ENCODE data around the gene ANKRD63. TPM values are rescaled to one million over a fixed set of nuclear protein-coding genes. Genes with fewer than 3 reads are reported as not detected.

Gene ANKRD63
- total RNA-seq, 1 experiment from 2014 or later, result 13.6 TPM

GRCh38 chr15:40250304-40250656 lies 32.6 kb downstream of the ANKRD63 start:
- Histone ChIP-seq H3K9me3 (replicated peaks) (no peaks in the 10 kb centered on the region), H3K36me3 (no peaks in the 10 kb centered on the region; the same call in 1 of the 2 replicates), H3K27ac (no peak overlapping the region), H3K4me1 (replicated peaks) (peaks cover 19% of the 10 kb centered on the region), H3K4me3 (no peak overlapping the region), H3K27me3 (replicated peaks) (no peaks in the 10 kb centered on the region)
- no peak for DNase-seq (ENCODE audit: low read depth in 1 of 2, low spot score in 2 of 2)

- peak in 1 of 2 experiments; percentile 30 for DNase-seq (ENCODE audit: low read depth in 1 of 2, low spot score in 2 of 2)
These were observed 33.2 kb downstream of the ANKRD63 start for GRCh38 chr15:40249477-40250303.

GRCh38 chr15:40248006-40248783 lies 34.7 kb downstream of the ANKRD63 start:
- Histone ChIP-seq H3K27ac (no peak overlapping the region), H3K9me3 (replicated peaks) (no peaks in the 10 kb centered on the region), H3K4me1 (replicated peaks) (peaks cover 15% of the 10 kb centered on the region), H3K4me3 (no peak overlapping the region), H3K36me3 (no peaks in the 10 kb centered on the region; the same call in 1 of the 2 replicates), H3K27me3 (replicated peaks) (no peaks in the 10 kb centered on the region)
- DNase-seq (ENCODE audit: low read depth in 1 of 2, low spot score in 2 of 2), result no peak

More at GRCh38 chr15:40249477-40250303, 33.2 kb downstream of the ANKRD63 start:
- H3K4me3 ChIP-seq, result no peak overlapping the region
- H3K9me3 ChIP-seq (replicated peaks), result no peaks in the 10 kb centered on the region
- no peaks in the 10 kb centered on the region; the same call in 1 of the 2 replicates for H3K36me3 ChIP-seq
- H3K4me1 ChIP-seq (replicated peaks), result peaks cover 15% of the 10 kb centered on the region
- no peak overlapping the region for H3K27ac ChIP-seq
- H3K27me3 ChIP-seq (replicated peaks), result no peaks in the 10 kb centered on the region

- Histone ChIP-seq H3K4me1 (replicated peaks) (peaks cover 15% of the 10 kb centered on the region), H3K27me3 (replicated peaks) (no peaks in the 10 kb centered on the region), H3K9me3 (replicated peaks) (no peaks in the 10 kb centered on the region), H3K36me3 (no peaks in the 10 kb centered on the region; the same call in 1 of the 2 replicates), H3K27ac (no peak overlapping the region), H3K4me3 (no peak overlapping the region)
- no peak for DNase-seq (ENCODE audit: low read depth in 1 of 2, low spot score in 2 of 2)
These were observed 35.4 kb downstream of the ANKRD63 start for GRCh38 chr15:40247406-40247971.

GRCh38 chr15:40246496-40247280 lies 36.2 kb downstream of the ANKRD63 start:
- H3K4me3 ChIP-seq, result no peak overlapping the region
- no peak overlapping the region for H3K27ac ChIP-seq
- H3K36me3 ChIP-seq, result no peaks in the 10 kb centered on the region; the same call in 1 of the 2 replicates
- no peaks in the 10 kb centered on the region for H3K27me3 ChIP-seq (replicated peaks)
- peaks cover 15% of the 10 kb centered on the region for H3K4me1 ChIP-seq (replicated peaks)
- DNase-seq (ENCODE audit: low read depth in 1 of 2, low spot score in 2 of 2), result no peak
- no peaks in the 10 kb centered on the region for H3K9me3 ChIP-seq (replicated peaks)

GRCh38 chr15:40245666-40246450 lies 37.0 kb downstream of the ANKRD63 start:
- Histone ChIP-seq H3K36me3 (no peaks in the 10 kb centered on the region), H3K27me3 (replicated peaks) (no peaks in the 10 kb centered on the region), H3K27ac (no peak overlapping the region), H3K4me3 (no peak overlapping the region), H3K9me3 (replicated peaks) (no peaks in the 10 kb centered on the region), H3K4me1 (replicated peaks) (peaks cover 15% of the 10 kb centered on the region)
- peak in 1 of 2 experiments; percentile 31 for DNase-seq (ENCODE audit: low read depth in 1 of 2, low spot score in 2 of 2)

- no peak overlapping the region for H3K27ac ChIP-seq
These were observed 37.8 kb downstream of the ANKRD63 start for GRCh38 chr15:40244961-40245523.

GRCh38 chr15:40243126-40243810 lies 39.6 kb downstream of the ANKRD63 start:
- no peaks in the 10 kb centered on the region for H3K36me3 ChIP-seq
- no peak for DNase-seq (ENCODE audit: low read depth in 1 of 2, low spot score in 2 of 2)
- peaks cover 12% of the 10 kb centered on the region for H3K4me1 ChIP-seq (replicated peaks)
- no peak overlapping the region for H3K4me3 ChIP-seq
- no peaks in the 10 kb centered on the region for H3K27me3 ChIP-seq (replicated peaks)
- H3K27ac ChIP-seq, result no peak overlapping the region
- H3K9me3 ChIP-seq (replicated peaks), result 0 out of 2 replicates have a peak, but pooled peaks cover 4% of the 10 kb centered on the region

More at GRCh38 chr15:40244961-40245523, 37.8 kb downstream of the ANKRD63 start:
- Histone ChIP-seq H3K36me3 (no peaks in the 10 kb centered on the region), H3K4me3 (no peak overlapping the region), H3K9me3 (replicated peaks) (no peaks in the 10 kb centered on the region), H3K4me1 (replicated peaks) (peaks cover 12% of the 10 kb centered on the region), H3K27me3 (replicated peaks) (no peaks in the 10 kb centered on the region)
- peak in 1 of 2 experiments; percentile 33 for DNase-seq (ENCODE audit: low read depth in 1 of 2, low spot score in 2 of 2)

GRCh38 chr15:40242601-40243000 lies 40.3 kb downstream of the ANKRD63 start:
- H3K36me3 ChIP-seq, result no peaks in the 10 kb centered on the region
- H3K27ac ChIP-seq, result no peak overlapping the region
- no peak overlapping the region for H3K4me3 ChIP-seq
- DNase-seq (ENCODE audit: low read depth in 1 of 2, low spot score in 2 of 2), result no peak
- peaks cover 12% of the 10 kb centered on the region for H3K4me1 ChIP-seq (replicated peaks)
- H3K27me3 ChIP-seq (replicated peaks), result no peaks in the 10 kb centered on the region
- 0 out of 2 replicates have a peak, but pooled peaks cover 4% of the 10 kb centered on the region for H3K9me3 ChIP-seq (replicated peaks)

- Histone ChIP-seq H3K36me3 (no peaks in the 10 kb centered on the region), H3K4me3 (no peak overlapping the region), H3K27ac (no peak overlapping the region), H3K4me1 (replicated peaks) (peaks cover 12% of the 10 kb centered on the region), H3K9me3 (replicated peaks) (0 out of 2 replicates have a peak, but pooled peaks cover 4% of the 10 kb centered on the region), H3K27me3 (replicated peaks) (no peaks in the 10 kb centered on the region)
- no peak for DNase-seq (ENCODE audit: low read depth in 1 of 2, low spot score in 2 of 2)
These were observed 40.7 kb downstream of the ANKRD63 start for GRCh38 chr15:40242213-40242599.

GRCh38 chr15:40241269-40242212 lies 41.3 kb downstream of the ANKRD63 start:
- Histone ChIP-seq H3K27ac (no peak overlapping the region), H3K9me3 (replicated peaks) (0 out of 2 replicates have a peak, but pooled peaks cover 4% of the 10 kb centered on the region)
- no peak for DNase-seq (ENCODE audit: low read depth in 1 of 2, low spot score in 2 of 2)

More at GRCh38 chr15:40241269-40242212, 41.3 kb downstream of the ANKRD63 start:
- H3K4me1 ChIP-seq (replicated peaks), result peaks cover 12% of the 10 kb centered on the region
- H3K27me3 ChIP-seq (replicated peaks), result no peaks in the 10 kb centered on the region
- H3K36me3 ChIP-seq, result no peaks in the 10 kb centered on the region
- no peak overlapping the region for H3K4me3 ChIP-seq

Measured in SJSA1 (cell line).